ENCODE data around the gene LAMB4. TPM values are rescaled to one million over a fixed set of nuclear protein-coding genes. Genes with fewer than 3 reads are reported as not detected.

The LAMB4 gene
- total and polyA plus RNA-seq, 7 donors: 0.04 to 2.0 (median 0.14) TPM; not detected in 4

GRCh38 chr7:108004220-108005142 lies 125.7 kb downstream of the LAMB4 start:
- 15 to 32% methylated on average over 13 of the region's 13 CpGs for WGBS, 2 donors
- Histone ChIP-seq H3K27me3 (no peaks in the 10 kb centered on the region), H3K9me3 (no peaks in the 10 kb centered on the region), H3K4me3 (no peak overlapping the region), H3K36me3 (no peaks in the 10 kb centered on the region), H3K4me1 (peaks cover 0 to 31% (median 28%) of the 10 kb centered on the region in 4 donors), H3K27ac (peak overlapping the region; percentile 83 to 87 (median 86))
- intact Hi-C loops (cut with DNase I): loop anchor here (5.0 to 10.0 kb wide), 6 partner anchors 67 to 260 kb away; partner anchors contain the start of genes CBLL1 and DLD
- DNase-seq: peak; percentile 65
- TF ChIP-seq EP300 (IDR thresholded peaks at IDR 0.05) (no peak), POLR2A (IDR thresholded peaks at IDR 0.05) (no peak), POLR2AphosphoS5 (IDR thresholded peaks at IDR 0.05) (no peak), CTCF (IDR thresholded peaks at IDR 0.05) (no peak)

GRCh38 chr7:108003599-108003935 lies 126.6 kb downstream of the LAMB4 start:
- intact Hi-C loops (cut with DNase I): loop anchor here (5.0 to 10.0 kb wide), 6 partner anchors 66 to 259 kb away; partner anchors contain the start of genes CBLL1 and DLD
- no peaks in the 10 kb centered on the region for H3K36me3 ChIP-seq
- TF ChIP-seq EP300 (IDR thresholded peaks at IDR 0.05) (no peak), POLR2AphosphoS5 (IDR thresholded peaks at IDR 0.05) (no peak), CTCF (IDR thresholded peaks at IDR 0.05) (no peak), POLR2A (IDR thresholded peaks at IDR 0.05) (no peak)
- WGBS, 2 donors: 35 to 48% methylated on average over 15 of the region's 15 CpGs
- peak overlapping the region; percentile 64 to 81 (median 76) for H3K4me3 ChIP-seq
- H3K27ac ChIP-seq: peak overlapping the region; percentile 83 to 87 (median 86)
- no peaks in the 10 kb centered on the region for H3K9me3 ChIP-seq
- H3K27me3 ChIP-seq: no peaks in the 10 kb centered on the region
- no peak for DNase-seq
- H3K4me1 ChIP-seq: peaks cover 0 to 38% (median 35%) of the 10 kb centered on the region in 4 donors

- Histone ChIP-seq H3K27me3 (no peaks in the 10 kb centered on the region), H3K4me1 (peaks cover 0 to 38% (median 36%) of the 10 kb centered on the region in 4 donors), H3K27ac (peak within 1 kb of the TSS; percentile 83 to 87 (median 86)), H3K36me3 (peaks cover 0 to 3% (median 0%) of the 10 kb centered on the region in 4 donors), H3K9me3 (no peaks in the 10 kb centered on the region), H3K4me3 (peak within 1 kb of the TSS; percentile 64 to 81 (median 76))
- TF ChIP-seq POLR2AphosphoS5 (IDR thresholded peaks at IDR 0.05) (peak; percentile 83 to 90 (median 88)), POLR2A (IDR thresholded peaks at IDR 0.05) (peak; percentile 79 to 83), CTCF (IDR thresholded peaks at IDR 0.05) (no peak), EP300 (IDR thresholded peaks at IDR 0.05) (no peak)
- WGBS, 2 donors: 1% methylated on average over 75 of the region's 75 CpGs
- intact Hi-C loops (cut with DNase I): loop anchor here (5.0 to 10.0 kb wide), 6 partner anchors 66 to 258 kb away; partner anchors contain the start of genes CBLL1 and DLD
- peak; percentile 94 for DNase-seq
Measured at GRCh38 chr7:108002726-108003598, 127.2 kb downstream of the LAMB4 start, which contains the start of gene LAMB1. LAMB1 (minus strand) TSS chr7:108003161; CDS start chr7:108002885, 276 bp downstream.
